KMS-11 (cell line): ENCODE data around the gene IDNK.

Source experiments
- H2AFZ ChIP-seq: fragments of 200-600 bp; sonication (generic); 2 replicates; pipeline ENCODE4 v1.6.1; 2016; ENCODE audit warnings: antibody characterized with exemption, mixed run types, low read depth
- H3K27ac ChIP-seq: fragments of 200-600 bp; sonication (generic); 2 replicates; pipeline ENCODE4 v1.6.1; 2016; ENCODE audit warnings: mild to moderate bottlenecking, mixed run types
- H3K27me3 ChIP-seq: fragments of 200-600 bp; sonication (generic); 2 replicates; pipeline ENCODE4 v1.6.1; 2017; ENCODE audit warnings: mild to moderate bottlenecking, low read depth, mixed run types, moderate library complexity; ENCODE audit not compliant: insufficient read depth
- H3K36me3 ChIP-seq: fragments of 200-600 bp; sonication (generic); 2 replicates; pipeline ENCODE4 v1.6.1; 2017; ENCODE audit warnings: mild to moderate bottlenecking, mixed run types; ENCODE audit not compliant: insufficient read depth
- H3K4me1 ChIP-seq: fragments of 200-600 bp; sonication (generic); 2 replicates; pipeline ENCODE4 v1.6.1; 2016; ENCODE audit warnings: mild to moderate bottlenecking, low read depth, mixed run types; ENCODE audit not compliant: poor library complexity, severe bottlenecking
- H3K4me2 ChIP-seq: fragments of 200-600 bp; sonication (generic); 2 replicates; pipeline ENCODE4 v1.7.0; 2016; ENCODE audit warnings: mild to moderate bottlenecking, mixed run types
- H3K4me3 ChIP-seq: fragments of 200-600 bp; sonication (generic); IDR thresholded peaks from 2 replicates; pipeline ENCODE4 v1.6.1; 2017; ENCODE audit warnings: low read depth, low read length, mixed read lengths; ENCODE audit not compliant: insufficient read depth
- H3K79me2 ChIP-seq: fragments of 200-600 bp; sonication (generic); 2 replicates; pipeline ENCODE4 v1.6.1; 2016; ENCODE audit warnings: low read depth, mixed run types; ENCODE audit not compliant: insufficient read depth
- H3K9ac ChIP-seq: fragments of 200-600 bp; sonication (generic); 2 replicates; pipeline ENCODE4 v1.6.1; 2016; ENCODE audit warnings: mild to moderate bottlenecking, mixed run types
- H4K20me1 ChIP-seq: fragments of 200-600 bp; sonication (generic); 2 replicates; pipeline ENCODE4 v1.6.1; 2016; ENCODE audit warnings: mild to moderate bottlenecking, mixed run types; ENCODE audit not compliant: insufficient read depth
- TF ChIP-seq, protein P1 (sequence below): fragments of 200-600 bp; sonication (generic); conservative IDR thresholded peaks from 2 replicates; pipeline ENCODE4 v1.6.1; 2017; ENCODE audit warnings: low read depth, mild to moderate bottlenecking, antibody characterized with exemption, low read length, moderate library complexity, mixed read lengths

IDNK gene

DNA sequence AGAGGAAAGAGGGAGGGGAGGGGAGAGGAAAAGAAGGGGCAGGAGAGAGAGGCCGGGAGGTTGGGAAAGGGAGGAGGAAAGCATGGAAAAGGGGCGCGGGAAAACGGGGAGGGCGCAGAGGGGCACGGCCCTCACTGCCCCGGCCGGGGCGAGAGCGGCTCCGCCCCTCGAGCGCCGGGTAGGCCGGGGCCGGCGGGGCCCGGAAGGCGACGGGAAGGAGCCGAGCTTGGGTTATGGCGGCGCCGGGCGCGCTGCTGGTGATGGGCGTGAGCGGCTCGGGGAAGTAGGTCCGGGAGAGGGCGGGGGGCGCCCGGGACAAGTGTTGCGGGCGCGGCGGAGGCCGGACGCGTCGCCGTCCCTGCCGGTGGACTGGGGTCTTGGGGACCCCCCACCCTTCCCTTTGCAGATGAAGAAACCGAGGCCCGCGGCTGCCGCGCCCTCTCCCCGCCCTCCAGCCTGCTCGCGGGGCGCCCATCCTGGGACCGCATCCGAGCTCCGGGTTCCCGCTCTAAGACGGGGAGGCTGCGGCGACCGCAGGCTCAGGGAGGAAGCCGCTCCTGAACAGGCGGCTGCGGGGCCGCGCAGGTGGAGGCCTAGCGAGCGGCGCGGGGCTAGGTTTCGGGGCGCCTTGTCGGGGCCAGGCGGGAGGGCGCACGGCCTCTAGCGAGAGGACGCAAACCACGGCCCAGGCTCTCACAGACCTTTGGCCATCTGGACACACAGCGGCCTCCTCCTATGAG is at the start of gene IDNK:
Gene IDNK, plus strand, starts transcription at position 205 of the 740 bp plus-strand sequence. Its CDS starts 29 bp downstream, at position 234.
- no peaks in the 10 kb centered on the region for H3K27me3 ChIP-seq
- peaks cover 10% of the 10 kb centered on the region for H3K4me1 ChIP-seq
- 0 out of 2 replicates have a peak, but pooled peaks cover 4% of the 10 kb centered on the region for H3K79me2 ChIP-seq
- no peak within 1 kb of the TSS for H3K4me3 ChIP-seq
- peak within 1 kb of the TSS; percentile 85 for H3K27ac ChIP-seq
- peak within 1 kb of the TSS; percentile 96 for H2AFZ ChIP-seq
- H4K20me1 ChIP-seq, result no peaks in the 10 kb centered on the region
- TF ChIP-seq, protein P1, sequence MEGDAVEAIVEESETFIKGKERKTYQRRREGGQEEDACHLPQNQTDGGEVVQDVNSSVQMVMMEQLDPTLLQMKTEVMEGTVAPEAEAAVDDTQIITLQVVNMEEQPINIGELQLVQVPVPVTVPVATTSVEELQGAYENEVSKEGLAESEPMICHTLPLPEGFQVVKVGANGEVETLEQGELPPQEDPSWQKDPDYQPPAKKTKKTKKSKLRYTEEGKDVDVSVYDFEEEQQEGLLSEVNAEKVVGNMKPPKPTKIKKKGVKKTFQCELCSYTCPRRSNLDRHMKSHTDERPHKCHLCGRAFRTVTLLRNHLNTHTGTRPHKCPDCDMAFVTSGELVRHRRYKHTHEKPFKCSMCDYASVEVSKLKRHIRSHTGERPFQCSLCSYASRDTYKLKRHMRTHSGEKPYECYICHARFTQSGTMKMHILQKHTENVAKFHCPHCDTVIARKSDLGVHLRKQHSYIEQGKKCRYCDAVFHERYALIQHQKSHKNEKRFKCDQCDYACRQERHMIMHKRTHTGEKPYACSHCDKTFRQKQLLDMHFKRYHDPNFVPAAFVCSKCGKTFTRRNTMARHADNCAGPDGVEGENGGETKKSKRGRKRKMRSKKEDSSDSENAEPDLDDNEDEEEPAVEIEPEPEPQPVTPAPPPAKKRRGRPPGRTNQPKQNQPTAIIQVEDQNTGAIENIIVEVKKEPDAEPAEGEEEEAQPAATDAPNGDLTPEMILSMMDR, result no peak
- H3K4me2 ChIP-seq, result peak within 1 kb of the TSS; percentile 96
- H3K9ac ChIP-seq, result peak within 1 kb of the TSS; percentile 98
- no peaks in the 10 kb centered on the region for H3K36me3 ChIP-seq

GRCh38 chr9:83574482-83574881 is 48.5 kb upstream of the IDNK start:
- Histone ChIP-seq H3K4me3 (no peak overlapping the region), H3K27me3 (no peaks in the 10 kb centered on the region), H2AFZ (no peak overlapping the region), H3K36me3 (no peaks in the 10 kb centered on the region), H3K9ac (no peak overlapping the region), H3K4me1 (peaks cover 18% of the 10 kb centered on the region), H4K20me1 (no peaks in the 10 kb centered on the region), H3K27ac (no peak overlapping the region), H3K79me2 (no peaks in the 10 kb centered on the region), H3K4me2 (peak overlapping the region; percentile 62)
- TF ChIP-seq, protein P1, result no peak

DNA sequence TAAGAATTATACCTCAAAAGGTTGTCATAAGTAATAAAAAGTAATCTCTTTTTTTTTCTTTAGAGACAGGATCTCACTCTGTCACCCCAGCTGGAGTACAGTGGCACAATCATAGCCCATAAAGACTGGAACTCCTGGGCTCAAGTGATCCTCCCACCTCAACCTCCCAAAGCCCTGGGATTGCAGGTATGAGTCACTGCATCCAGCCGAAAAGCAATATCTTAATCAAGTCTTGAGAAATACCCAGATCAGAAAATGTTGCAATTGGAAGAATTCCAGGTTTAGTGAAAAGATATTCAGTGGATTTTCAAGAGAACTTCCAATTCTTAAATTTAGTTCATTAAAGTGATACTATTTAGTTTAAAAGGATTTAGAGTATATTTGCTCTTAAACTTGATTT is 40.9 kb upstream of the IDNK start:
- TF ChIP-seq, protein P1, result no peak
- H3K4me1 ChIP-seq, result no peaks in the 10 kb centered on the region
- no peak overlapping the region for H3K4me2 ChIP-seq
- H2AFZ ChIP-seq, result no peak overlapping the region
- no peak overlapping the region for H3K27ac ChIP-seq
- no peaks in the 10 kb centered on the region for H4K20me1 ChIP-seq
- no peak overlapping the region for H3K9ac ChIP-seq
- H3K4me3 ChIP-seq, result no peak overlapping the region
- no peaks in the 10 kb centered on the region for H3K27me3 ChIP-seq
- no peaks in the 10 kb centered on the region for H3K36me3 ChIP-seq
- no peaks in the 10 kb centered on the region for H3K79me2 ChIP-seq

DNA sequence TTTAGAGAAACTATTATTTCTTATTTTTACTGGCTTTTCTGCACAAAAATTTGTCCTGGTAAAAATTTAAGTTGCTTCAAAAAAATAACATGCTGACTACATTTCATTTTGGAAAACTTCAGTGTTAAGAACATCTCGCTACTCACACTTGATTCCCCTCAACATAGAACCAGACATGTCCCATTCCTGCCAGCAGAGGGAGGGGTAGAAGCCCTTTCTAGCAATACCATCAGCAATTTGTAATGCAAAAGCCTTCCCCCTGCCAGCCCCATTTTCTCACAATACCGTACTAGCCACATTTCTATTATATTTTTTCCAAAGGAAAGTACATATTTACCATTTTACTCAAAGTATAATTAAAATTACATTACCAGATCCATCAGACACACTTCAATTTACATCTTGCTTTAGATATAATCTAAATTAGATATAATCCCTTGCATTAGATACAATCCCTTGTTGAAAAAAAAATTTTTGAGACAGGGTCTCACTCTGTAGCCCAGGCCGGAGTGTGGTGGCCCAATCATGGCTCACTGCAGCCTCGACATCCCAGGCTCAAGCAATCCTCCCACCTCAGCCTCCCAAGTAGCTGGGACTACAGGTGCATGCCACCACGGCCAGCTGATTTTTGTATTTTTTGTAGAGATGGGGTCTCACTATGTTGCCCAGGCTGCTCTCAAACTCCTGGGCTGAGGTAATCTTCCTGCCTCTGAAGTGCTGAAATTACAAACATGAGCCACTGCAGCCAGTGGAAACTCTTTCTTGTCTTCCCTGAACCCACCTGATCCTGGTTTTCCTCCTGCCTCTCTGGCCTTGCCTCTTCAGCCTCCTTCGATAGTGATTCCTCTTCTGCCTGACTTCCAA is 39.6 kb upstream of the IDNK start:
- Histone ChIP-seq H3K36me3 (no peaks in the 10 kb centered on the region), H3K4me2 (no peak overlapping the region), H3K27me3 (no peaks in the 10 kb centered on the region), H3K27ac (no peak overlapping the region), H3K79me2 (no peaks in the 10 kb centered on the region), H4K20me1 (no peaks in the 10 kb centered on the region), H3K9ac (no peak overlapping the region), H3K4me3 (no peak overlapping the region), H3K4me1 (no peaks in the 10 kb centered on the region), H2AFZ (no peak overlapping the region)
- TF ChIP-seq, protein P1, result peak; percentile 70
